Stomach (tissue), 4 donors: Measurements from ENCODE around the gene CDK10.

Source experiments
- CTCF ChIP-seq, 7 experiments: fragments of 450-650 bp in 4 of 7; fragments of 200-600 bp in 3 of 7; sonication (generic) in 3 of 7; IDR thresholded peaks; one replicate each; pipeline ENCODE4 v1.5.1; 2016 to 2019; ENCODE audit warnings: antibody characterized with exemption in 7 of 7, control low read depth in 2 of 7, mild to moderate bottlenecking in 1 of 7
- EP300 ChIP-seq: sonication (generic); formaldehyde crosslinking; IDR thresholded peaks from one replicate; pipeline ENCODE4 v1.6.1; 2017; ENCODE audit warnings: antibody characterized with exemption
- POLR2A ChIP-seq, 4 donors: fragments of 450-650 bp; IDR thresholded peaks; one replicate each; pipeline ENCODE4 v1.6.1; 2016; ENCODE audit warnings: antibody characterized with exemption in 4 of 4, control low read depth in 2 of 4, mild to moderate bottlenecking in 1 of 4, moderate library complexity in 1 of 4
- POLR2AphosphoS5 ChIP-seq, 3 donors: sonication (generic); formaldehyde crosslinking; IDR thresholded peaks; one replicate each; pipeline ENCODE4 v1.6.1; 2016; ENCODE audit warnings: antibody characterized with exemption in 3 of 3

DNA sequence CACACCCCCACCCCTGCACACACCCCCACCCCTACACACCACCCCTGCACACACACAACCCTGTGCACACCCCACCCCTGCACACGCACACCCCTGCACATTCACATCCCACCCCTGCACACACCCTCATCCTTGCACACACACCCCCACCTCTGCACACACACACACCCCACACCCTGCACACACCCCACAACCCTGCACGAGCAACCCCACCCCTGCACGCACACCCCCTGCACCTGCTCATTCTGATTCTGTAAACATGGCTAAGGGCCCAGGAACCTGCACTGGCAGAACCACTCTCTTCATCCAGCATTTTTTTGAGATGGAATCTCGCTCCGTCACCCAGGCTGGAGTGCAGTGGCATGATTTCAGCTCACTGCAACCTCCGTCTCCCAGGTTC, 47.1 kb upstream of the CDK10 start:
- no peak for TF ChIP-seq CTCF (IDR thresholded peaks at IDR 0.05)
- TF ChIP-seq POLR2A (IDR thresholded peaks at IDR 0.05): no peak
- no peak for TF ChIP-seq EP300
- TF ChIP-seq POLR2AphosphoS5 (IDR thresholded peaks at IDR 0.05): no peak
